ENCODE measurements around the gene TNP1.

The TNP1 gene, protein sequence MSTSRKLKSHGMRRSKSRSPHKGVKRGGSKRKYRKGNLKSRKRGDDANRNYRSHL

DNA sequence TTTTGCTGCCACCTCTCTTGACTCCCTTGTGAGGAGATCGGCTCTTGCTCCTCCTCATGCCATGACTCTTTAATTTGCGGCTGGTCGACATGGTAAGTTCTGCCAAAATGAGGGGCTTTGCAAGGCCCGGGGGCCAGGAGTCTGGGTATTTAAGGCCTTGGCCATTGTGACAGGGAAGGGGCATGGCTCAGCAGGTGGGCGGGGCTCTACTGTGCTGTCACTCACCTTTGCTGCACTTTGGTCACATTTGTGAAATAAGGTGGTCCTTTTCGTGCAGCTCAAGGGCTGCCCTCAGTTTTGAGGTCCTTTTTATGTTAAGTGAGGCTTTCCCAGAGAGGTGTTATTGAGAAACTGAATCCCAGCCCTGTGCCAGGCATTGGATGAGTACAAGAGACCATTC is at the start of gene TNP1:
Gene TNP1, minus strand, starts transcription at position 121 of the 400 bp plus-strand sequence. Its CDS starts 30 bp downstream, at position 91.
- no peak for DNase-seq

DNA sequence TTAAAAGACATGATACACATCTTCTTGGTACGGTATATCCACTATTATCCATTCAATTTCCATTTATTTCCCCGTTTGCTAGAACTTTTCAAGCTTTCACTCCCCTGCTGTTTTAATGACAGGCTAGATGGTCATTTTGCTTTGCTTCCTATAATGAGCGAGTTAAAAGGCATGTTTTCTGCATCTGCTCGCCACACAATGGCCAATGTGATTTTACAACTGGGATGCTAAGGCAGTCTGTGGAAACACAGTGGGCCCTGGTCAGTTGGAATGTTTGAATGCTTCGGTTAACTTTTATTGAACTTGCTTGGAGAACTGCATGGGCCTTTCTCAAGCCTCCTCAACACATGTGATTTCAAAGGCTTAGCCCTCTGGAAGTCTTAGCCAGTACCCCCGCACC is 48.4 kb upstream of the TNP1 start:
- DNase-seq = no peak

DNA sequence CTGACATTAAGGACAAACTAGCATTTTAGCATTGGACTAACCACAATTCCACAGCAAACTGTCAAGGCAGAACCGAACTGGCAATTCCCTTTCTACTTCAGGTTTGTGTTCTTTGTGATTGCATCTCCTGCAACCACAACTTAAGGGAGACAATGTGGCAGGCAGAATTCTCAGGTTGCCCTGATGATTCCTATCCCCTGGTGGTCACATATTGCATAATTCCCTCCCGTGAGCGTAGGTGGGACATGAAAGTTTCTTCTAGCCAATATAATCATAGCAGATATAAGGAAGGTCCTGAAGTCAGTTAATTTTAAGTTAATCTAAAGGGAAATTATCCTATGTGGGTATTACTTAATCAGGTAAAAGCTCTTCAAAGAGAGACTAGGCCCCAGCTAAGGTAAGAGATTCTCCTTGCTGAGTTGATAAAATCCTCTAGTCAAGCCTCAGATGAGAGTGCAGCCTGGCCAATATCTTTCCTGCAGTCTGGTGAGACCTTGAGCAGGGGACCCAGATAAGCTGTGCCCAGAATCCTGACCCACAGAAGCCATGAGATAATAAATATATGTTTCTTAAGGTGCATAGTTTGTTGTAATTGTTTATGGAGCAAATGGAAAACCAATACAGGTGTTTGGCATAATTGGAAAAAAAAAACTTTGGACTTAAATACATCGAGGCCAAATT is 45.9 kb upstream of the TNP1 start:
- no peak for DNase-seq

DNA sequence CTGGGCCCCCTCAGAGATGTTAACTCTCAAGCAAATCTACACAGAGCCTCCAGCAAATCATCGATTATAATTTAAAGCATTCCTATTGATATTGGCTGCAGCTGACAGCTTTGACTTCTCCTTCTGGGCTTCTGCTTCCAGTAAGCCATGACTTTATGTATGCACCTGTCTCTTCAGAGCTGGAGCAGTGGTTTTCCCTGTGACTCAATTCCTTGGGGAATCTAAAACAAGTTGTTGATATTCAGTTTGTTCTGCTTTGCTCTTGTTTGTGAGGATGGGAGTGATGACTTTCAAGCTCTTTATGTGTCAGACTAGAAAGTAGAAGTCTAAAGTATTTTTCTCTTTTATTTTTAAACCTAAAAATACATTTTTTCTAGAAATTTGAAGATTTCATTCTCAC is 45.1 kb upstream of the TNP1 start:
- no peak for DNase-seq

DNA sequence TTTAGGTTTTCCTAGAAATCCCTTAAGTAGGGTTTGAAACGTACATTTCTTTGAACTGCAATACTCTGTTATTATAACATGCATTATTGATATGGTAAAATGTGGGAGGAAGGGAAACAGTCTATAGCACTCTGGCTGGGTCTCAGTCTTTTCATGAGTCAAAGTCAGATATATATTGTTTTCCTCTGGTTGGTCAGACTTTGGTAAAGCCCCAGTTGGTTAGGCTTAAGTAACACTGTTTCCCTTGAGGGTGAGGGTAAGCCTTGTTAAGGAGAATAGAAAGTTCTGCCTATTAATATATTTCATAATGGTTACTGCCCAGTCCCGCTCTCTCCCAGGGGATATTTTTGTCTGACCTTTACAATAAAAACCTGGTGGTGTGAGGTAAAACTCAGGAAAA is 44.7 kb upstream of the TNP1 start:
- no peak for DNase-seq

DNA sequence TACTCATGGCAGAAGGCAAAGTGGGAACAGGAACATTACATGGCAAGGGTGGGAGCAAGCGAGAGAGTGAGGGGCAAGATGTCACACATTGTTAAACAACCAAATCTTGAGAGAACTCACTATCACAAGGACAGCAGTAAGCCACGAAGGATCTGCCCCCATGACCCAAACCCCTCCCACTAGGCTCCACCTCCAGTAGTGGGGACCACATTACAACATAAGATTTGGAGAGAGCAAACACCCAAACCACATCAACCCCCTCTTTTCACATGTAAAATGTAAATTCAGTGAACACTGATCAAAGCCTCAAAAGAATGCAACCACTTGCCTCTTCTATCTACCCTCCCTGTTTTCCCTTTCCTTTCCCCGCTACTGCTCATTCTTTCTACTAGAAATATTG is 43.6 kb upstream of the TNP1 start:
- DNase-seq = no peak

DNA sequence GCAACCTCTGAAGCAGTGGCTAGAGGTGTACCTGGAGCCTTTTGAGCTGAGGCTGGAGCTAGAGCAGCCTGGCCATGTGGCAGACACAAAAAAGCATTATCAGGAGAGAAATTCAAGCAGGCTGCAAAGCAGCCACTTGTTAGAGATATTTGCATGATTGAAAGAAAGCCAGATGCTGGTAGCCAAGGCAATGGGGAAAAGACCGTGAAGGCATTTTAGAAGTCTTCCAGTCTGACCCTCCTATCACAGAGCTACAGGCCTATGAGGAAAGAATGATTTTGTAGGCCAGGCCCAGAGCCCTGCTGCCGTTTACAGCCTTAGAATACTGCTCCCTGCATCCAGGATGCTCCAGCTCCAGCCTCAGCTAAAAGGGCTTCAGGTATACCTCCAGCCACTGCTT is 41.4 kb upstream of the TNP1 start:
- DNase-seq = no peak

DNA sequence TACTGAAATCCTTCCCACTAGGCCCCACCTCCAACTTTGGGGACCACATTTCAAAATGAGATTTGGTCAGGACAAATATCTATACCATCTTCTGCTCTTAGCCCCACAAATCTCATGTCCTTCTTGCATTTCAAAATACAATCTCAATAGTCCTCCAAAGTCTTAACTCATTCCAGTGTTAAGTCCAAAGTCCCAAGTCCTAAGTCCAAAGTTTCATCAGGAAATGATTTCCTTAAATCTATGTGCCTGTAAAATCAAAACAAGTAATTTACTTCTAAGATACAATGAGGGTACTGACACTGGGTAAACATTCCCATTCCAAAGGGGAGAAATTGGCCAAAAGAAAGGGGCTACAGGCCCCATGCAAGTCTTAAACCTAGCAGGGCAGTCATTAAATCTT is 40.5 kb upstream of the TNP1 start:
- no peak for DNase-seq

DNA sequence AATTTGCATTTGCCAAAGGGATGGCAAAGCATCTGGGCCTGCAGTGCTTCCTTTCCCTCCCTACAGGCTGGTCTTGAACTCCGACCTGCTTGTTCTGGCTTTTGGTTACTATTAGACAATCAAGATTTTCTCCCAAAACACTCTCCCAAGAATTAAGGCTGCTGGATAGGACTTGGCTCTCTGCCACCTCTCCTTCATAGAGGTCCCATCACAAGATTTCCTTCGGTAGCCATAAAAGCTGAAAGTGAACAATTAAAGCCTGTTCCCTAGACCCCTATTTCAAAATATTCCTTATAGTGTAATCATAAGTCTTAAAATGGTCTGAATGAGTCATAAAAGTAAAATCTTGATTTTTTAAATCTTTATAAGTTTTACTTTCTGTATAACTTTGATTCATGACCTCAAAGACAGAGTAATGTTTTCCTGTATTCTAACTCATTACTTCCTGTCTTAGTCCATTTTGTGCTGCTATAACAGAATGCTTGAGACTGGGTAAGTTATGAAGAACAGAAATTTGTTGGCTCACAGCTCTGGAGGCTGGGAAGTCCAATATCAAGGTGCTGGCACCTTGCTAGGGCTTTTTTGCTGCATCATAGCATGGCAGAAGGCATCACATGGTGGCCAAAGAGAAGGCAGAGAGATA is 37.8 kb upstream of the TNP1 start:
- no peak for DNase-seq

DNA sequence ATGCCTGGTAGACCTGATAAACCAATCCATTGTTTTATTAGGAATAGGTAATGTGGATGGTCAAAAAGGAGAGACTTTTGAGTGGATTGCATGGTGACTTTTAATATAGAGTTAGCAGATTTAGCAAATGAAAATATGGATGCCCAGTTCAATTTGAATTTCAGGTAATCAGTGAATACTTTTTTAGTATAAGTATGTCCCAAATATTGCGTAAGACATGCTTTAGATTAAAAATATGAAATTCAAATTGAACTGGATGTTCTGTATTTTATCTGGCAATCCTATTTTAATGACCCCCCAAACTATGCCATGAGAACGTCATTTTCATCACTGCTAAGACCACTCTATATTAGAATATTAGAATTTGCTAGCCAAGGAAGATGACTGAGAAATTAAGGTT is 30.3 kb upstream of the TNP1 start:
- no peak for DNase-seq

DNA sequence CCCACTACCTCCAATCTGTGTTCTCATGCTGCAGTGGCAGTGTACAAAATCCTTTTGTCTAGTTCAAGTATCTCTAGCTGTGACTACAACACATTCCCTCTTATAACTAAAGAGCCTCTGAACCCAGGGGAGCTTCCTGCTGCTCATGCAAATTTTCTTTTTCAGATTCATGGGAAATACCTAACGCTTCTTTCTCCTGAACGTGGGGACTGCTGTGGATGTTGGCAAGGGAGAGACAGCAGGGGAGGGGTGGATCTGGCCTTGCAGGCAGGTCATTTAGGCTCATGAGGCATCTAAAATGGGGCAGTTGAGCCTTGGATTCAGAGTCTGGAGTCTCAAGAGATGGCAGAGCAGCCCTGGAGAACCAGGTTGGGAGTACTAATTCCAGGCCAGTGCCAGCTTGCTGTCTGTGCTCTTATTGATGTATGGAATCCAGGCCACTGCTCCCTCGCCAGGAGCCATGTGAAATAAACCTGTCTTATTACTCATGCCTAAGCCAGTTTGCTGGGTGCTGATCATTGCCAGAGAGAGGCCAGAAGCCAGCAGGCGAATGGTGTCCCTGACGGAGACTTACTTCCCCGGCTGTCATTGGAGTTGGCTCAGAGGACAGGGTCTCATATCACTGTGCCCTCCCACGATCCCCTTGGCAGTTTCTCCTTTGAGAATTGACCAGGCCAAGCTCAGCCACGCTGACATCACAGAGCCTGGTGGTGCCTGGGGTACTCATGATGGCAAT is 29.2 kb upstream of the TNP1 start:
- DNase-seq = no peak

DNA sequence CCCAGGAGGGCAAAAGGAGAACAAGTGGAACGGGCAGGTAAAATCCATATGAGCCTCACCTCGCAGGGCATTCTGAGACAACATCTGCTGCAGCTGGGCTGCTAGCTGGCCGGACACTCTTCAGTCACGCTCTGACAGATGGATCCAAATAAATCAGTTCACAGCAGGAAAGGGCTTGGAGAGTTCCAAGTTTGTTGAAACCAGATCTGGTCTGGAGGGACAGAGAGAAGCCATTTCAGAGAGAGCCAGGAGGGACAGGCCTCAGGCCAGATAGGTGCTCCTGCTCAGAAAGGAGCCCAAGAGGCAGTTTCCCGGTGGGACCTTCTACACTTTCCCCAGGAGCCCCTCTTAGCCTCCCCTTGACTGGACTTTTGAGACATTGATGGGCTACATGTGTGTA is 28.2 kb upstream of the TNP1 start:
- no peak for DNase-seq

DNA sequence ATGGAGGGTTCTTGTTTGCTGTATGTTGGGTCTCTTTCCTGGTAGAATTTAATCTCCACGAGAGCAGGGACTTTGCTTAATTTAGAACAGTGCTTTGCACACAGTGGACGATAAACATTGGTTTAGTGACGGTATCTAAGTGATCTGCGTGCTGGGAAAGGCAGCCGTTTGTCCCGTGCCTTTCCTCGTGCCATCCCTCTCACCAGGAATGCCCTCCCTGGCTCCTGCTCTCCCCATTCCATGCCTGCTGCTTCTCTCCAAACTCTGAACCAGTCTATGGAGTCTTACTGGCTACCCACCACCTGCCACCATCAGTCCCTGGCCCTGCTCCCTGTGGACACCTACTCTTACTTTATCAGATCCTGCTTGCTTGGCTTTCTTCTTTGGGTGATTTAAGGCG is 27.3 kb upstream of the TNP1 start:
- no peak for DNase-seq

DNA sequence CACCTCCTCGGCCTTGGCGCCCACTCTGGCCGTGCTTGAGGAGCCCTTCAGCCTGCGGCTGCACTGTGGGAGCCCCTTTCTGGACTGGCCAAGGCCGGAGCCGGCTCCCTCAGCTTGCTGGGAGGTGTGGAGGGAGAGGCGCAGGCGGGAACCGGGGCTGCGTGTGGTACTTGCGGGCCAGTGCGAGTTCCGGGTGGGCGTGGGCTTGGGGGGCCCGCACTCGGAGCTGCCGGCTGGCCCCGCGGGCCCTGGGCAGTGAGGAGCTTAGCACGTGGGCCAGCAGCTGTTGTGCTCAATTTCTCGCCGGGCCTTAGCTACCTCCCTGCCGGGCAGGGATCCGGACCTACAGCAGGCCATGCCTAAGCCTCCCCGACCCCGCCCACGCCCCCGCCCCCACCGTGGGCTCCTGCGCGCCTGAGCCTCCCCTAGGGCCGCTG is 25.3 kb upstream of the TNP1 start:
- DNase-seq = no peak

DNA sequence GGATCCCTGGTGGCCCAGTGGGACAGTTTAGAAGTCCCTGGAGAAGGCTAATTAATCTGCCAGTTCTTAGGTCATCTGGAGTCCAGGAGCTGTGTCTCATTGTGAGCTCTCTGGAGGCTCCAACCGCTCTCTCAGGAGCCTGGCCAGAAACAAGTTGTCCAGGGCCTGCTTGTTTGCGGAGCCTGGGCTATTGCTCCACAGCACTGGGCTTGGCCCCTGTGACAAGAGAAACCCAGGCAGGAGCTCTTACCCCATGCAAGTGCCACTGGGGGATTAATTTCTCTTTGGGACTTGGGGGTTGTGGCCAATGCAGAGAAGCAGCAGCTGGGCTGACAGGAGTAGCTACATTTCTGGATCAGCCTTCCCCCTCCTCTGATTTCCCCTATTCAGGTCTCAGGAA is 24.5 kb upstream of the TNP1 start:
- DNase-seq = no peak

DNA sequence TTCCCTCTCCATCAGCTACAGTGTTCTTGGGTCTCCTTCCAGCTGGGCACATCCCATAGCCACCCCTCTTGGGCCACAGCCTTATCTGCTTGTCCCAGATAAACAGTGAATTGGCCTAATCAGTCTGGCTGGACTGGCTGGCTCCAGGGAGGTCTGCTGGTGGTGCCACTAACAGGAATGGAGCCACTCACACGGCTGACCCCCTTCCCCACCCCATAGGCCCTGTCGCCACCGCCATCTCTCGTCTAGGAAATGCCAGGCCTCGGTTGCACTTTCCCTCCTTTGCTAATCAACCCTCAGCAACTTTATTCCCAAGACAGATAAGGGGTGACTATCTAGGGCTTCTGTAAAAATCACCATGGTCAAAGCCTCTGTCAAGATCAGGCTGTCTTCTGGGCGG is 23.0 kb upstream of the TNP1 start:
- no peak for DNase-seq

DNA sequence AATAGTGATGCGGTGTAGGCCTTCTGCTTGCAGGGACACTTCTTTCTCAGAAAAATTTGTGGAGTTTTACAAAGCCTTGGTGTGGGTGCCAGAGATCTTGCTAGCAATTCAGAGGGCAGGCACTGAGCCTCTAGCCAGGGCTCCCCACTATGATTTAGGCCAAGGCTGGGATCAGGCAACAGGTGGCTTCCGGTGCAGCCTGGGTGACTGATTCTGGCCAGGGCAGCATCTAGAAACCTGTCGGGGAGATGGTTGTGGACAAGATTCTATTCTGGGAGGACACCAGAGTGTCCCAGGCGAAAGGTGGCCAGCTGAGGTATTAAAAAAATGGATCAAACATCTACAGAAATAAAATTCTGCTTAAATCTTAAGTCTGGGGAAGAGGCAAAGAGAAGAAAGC is 21.5 kb upstream of the TNP1 start:
- DNase-seq = no peak

DNA sequence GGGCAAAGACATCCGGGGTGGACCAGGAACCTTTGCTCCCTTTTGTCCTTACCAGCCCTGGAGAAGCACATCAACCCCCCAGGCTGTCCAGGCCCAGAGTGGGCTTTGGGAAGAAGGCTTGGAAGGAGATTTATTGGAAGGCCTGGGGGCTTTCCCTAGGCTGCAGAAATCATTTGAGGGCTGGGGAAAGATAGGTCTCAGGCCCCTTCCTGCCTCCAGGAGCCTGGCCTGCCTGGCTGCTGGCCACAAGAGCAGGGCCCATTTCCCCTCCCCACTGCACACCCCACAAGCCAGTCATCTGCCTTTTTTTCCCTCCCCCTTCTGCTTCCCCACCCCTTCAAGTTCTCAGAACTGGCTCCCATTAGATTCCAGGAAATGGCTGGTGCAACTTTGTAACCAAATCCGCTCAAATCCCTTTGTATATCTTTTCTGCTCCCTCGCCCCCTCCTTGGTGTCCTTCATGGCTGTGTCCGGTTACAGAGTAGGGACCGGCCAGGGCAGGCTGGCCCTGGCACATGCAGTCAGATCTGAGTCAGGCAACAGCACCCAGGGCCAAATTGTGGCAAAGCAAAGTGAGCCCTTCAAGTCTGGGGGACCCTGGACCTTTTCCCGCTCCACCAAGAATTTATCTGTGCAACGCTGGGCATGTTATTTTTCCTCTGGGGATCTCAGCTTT is 20.8 kb upstream of the TNP1 start:
- no peak for DNase-seq

DNA sequence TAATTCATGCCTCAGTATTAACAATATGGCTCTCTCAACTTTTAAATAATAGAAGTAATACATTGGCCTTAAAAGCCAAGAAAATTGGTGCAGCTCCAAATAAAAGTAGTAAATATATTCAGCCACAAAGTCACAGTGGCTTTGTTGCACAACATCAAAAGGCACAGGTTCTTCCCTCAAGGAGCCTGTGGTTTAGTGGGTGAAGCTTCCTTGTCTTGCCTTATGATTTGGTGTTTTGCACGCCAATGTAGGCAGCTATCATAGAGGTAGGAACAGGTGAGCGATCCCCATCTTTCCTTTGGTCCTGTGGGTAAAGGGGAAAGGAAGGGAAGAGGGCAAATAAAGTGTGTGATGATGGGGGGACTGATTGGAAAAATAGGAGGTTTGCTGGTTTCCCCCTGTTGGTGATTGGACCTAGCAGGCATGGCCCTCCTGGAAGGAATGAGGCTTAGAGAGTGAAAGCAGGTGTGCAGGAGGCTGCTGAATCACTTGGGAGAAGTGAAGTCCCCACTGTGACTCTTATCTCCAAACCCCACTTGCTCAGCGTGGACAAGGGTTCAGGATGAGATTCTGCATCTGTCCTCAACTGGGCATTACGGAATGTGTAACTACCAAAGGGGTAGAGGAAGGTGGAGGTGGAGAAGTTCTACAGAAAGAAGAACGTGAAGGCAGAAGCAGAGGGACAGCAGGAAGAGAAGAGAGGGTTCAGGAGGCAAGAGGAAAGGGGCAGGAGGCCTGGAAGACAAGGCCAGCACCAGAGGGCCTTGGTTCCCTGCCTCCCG is 20.1 kb upstream of the TNP1 start:
- DNase-seq = no peak

DNA sequence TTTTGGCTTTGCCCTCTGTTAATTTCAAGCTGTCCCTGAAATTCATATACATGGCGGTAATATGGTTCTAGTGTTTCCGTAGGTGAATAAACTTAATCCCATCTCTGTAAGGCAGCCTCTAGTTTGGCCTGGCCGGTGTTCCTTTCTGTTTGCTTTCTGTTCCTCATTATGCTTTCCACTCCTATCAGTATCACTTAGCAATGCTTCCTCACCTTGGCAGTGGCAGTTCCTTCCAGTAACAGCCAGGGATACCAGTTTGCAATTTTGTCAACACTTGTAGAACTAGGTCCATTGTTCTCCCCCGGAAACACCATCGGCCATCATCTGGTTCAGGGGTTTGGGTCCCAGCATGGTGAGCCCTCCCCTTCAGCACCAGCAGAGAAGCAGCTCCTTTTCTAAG is 18.2 kb upstream of the TNP1 start:
- DNase-seq = no peak

DNA sequence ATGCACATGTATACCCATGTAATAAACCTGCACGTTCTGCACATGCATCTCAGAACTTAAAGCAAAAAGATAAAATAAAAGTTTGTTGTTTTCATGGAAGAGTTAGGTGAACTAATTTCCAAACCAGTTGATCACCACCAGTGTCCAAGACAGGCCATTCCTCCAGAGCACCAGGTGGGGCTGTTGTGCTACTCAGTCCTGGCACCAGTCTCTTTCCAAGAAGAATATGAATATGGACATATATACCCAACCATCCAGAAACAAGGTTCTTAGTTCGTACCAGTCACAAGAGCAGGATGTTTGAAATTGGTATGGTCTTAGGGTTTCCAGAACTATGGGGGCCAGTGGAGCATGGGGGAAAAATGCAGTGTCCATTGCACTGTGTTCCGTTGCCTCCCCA is 17.2 kb upstream of the TNP1 start:
- DNase-seq = no peak

DNA sequence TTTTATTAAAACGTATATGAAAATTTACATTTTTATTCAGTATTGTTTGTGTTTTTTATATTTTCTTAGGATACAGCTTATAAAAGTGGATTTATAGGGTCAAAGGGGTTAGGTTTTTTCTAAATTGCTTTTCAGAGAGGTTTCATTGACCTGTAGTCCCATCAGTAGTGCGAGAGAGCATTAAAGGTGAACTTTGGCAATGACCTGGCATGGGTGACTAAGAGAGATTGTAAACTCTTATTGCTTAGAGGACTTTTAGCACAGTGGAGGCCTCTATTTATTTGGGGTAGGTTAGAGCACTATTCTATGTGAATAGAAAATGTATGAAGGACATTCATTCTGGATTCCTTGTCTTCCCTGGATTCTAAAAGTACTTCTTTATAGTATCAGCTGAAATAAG is 16.0 kb upstream of the TNP1 start:
- no peak for DNase-seq

DNA sequence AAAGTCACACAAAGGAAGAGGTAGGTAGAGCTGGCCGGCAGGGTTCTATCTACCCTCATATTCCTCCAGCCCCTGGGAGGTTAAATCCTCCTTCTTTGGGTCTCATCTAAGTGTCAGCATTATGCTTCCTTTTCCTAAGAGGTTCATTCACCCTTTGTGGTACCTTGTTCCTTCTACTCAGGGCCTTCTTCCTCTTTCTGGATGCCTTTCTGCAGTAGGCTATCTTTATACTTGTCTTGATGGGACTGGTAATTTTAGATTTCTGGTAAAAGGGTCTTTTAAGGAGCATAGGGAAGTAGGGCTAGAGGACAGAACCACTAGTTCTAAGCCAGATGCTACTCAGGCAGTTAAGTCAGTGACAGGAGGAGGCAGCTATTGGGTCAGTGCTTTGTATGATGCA is 13.7 kb upstream of the TNP1 start:
- no peak for DNase-seq
